ENCODE data around the gene SSTR3.

GRCh38 chr22:37230673-37231405 lies 18.6 kb upstream of the SSTR3 start:
- no peak for TF ChIP-seq CTCF (IDR thresholded peaks at IDR 0.05; ENCODE audit: low read depth, low read length)
- no peak for TF ChIP-seq POLR2A (IDR thresholded peaks at IDR 0.05; ENCODE audit: extremely low read depth, insufficient read length)

Measured in NB4 (cell line).